H9 (cell line): Measurements from ENCODE around the gene RHNO1. TPM values are rescaled to one million over a fixed set of nuclear protein-coding genes. Genes with fewer than 3 reads are reported as not detected.

Source experiments
- DNase-seq: peaks from one replicate; pipeline ENCODE4 v3.0.0-alpha.2; 2017
- H2AFZ ChIP-seq: one replicate; pipeline ENCODE4 v1.6.1; 2013; ENCODE audit warnings: mild to moderate bottlenecking, low read length, control low read depth, moderate library complexity
- H2AK5ac ChIP-seq: 2 replicates; pipeline ENCODE4 v1.6.1; 2013; ENCODE audit warnings: low read length, control low read depth, mixed read lengths; ENCODE audit not compliant: insufficient read length
- H2BK120ac ChIP-seq: one replicate; pipeline ENCODE4 v1.6.1; 2013; ENCODE audit warnings: low read depth, mild to moderate bottlenecking, low read length, control low read depth, inconsistent platforms; ENCODE audit not compliant: poor library complexity, severe bottlenecking
- H2BK12ac ChIP-seq: 2 replicates; pipeline ENCODE4 v1.6.1; 2013; ENCODE audit warnings: low read length, control low read depth, mixed read lengths, low read depth; ENCODE audit not compliant: insufficient read length
- H2BK15ac ChIP-seq: 2 replicates; pipeline ENCODE4 v1.6.1; 2013; ENCODE audit warnings: low read depth, low read length, control low read depth
- H2BK20ac ChIP-seq: one replicate; pipeline ENCODE4 v1.6.1; 2013; ENCODE audit warnings: low read depth, mild to moderate bottlenecking, low read length, control low read depth, inconsistent platforms; ENCODE audit not compliant: poor library complexity, severe bottlenecking
- H2BK5ac ChIP-seq: 2 replicates; pipeline ENCODE4 v1.6.1; 2013; ENCODE audit warnings: low read length, control low read depth, mixed read lengths; ENCODE audit not compliant: insufficient read length
- H3K14ac ChIP-seq: 2 replicates; pipeline ENCODE4 v1.6.1; 2013; ENCODE audit warnings: low read length, control low read depth; ENCODE audit not compliant: insufficient read depth
- H3K18ac ChIP-seq: 2 replicates; pipeline ENCODE4 v1.6.1; 2013; ENCODE audit warnings: low read depth, mild to moderate bottlenecking, mixed read lengths, low read length, control low read depth; ENCODE audit not compliant: insufficient read length
- H3K23ac ChIP-seq: 2 replicates; pipeline ENCODE4 v1.6.1; 2013; ENCODE audit warnings: low read length, control low read depth, mixed read lengths, low read depth; ENCODE audit not compliant: insufficient read length
- H3K23me2 ChIP-seq: 2 replicates; pipeline ENCODE4 v1.6.1; 2013; ENCODE audit warnings: low read depth, mild to moderate bottlenecking, mixed read lengths, low read length, control low read depth; ENCODE audit not compliant: insufficient read length, poor library complexity, severe bottlenecking
- H3K27ac ChIP-seq: 2 replicates; pipeline ENCODE4 v1.5.1; 2013; ENCODE audit warnings: low read length, control low read depth, mixed read lengths, low read depth; ENCODE audit not compliant: insufficient read length
- H3K27me3 ChIP-seq: 2 replicates; pipeline ENCODE4 v1.6.1; 2013; ENCODE audit warnings: low read length, control low read depth, inconsistent platforms; ENCODE audit not compliant: insufficient read depth
- H3K4ac ChIP-seq: 2 replicates; pipeline ENCODE4 v1.6.1; 2013; ENCODE audit warnings: low read depth, mild to moderate bottlenecking, control low read depth, inconsistent platforms, low read length, moderate library complexity
- H3K4me1 ChIP-seq: 2 replicates; pipeline ENCODE4 v1.6.1; 2013; ENCODE audit warnings: low read length, control low read depth, inconsistent platforms; ENCODE audit not compliant: insufficient read depth
- H3K4me2 ChIP-seq: 2 replicates; pipeline ENCODE4 v1.6.1; 2013; ENCODE audit warnings: low read length, control low read depth, mixed read lengths; ENCODE audit not compliant: insufficient read length, insufficient read depth
- H3K56ac ChIP-seq: 2 replicates; pipeline ENCODE4 v1.6.1; 2013; ENCODE audit warnings: low read depth, mild to moderate bottlenecking, mixed read lengths, low read length, control low read depth; ENCODE audit not compliant: insufficient read length
- H3K79me1 ChIP-seq: 2 replicates; pipeline ENCODE4 v1.6.1; 2013; ENCODE audit warnings: low read depth, mild to moderate bottlenecking, moderate library complexity, low read length, control low read depth, inconsistent platforms; ENCODE audit not compliant: insufficient read depth, poor library complexity, severe bottlenecking
- H3K79me2 ChIP-seq: 2 replicates; pipeline ENCODE4 v1.6.1; 2013; ENCODE audit warnings: low read length, control low read depth, inconsistent platforms; ENCODE audit not compliant: insufficient read depth
- H3K9ac ChIP-seq: 2 replicates; pipeline ENCODE4 v1.6.1; 2013; ENCODE audit warnings: low read length, control low read depth, mixed read lengths; ENCODE audit not compliant: insufficient read length; ENCODE audit errors: extremely low read depth
- H3K9me3 ChIP-seq: one replicate; pipeline ENCODE4 v1.6.1; 2013; ENCODE audit warnings: low read depth, low read length, inconsistent platforms; ENCODE audit not compliant: control insufficient read depth
- H3T11ph ChIP-seq: one replicate; pipeline ENCODE4 v1.6.1; 2013; ENCODE audit warnings: mild to moderate bottlenecking, low read length, control low read depth, inconsistent platforms
- H4K20me1 ChIP-seq: one replicate; pipeline ENCODE4 v1.6.1; 2013; ENCODE audit not compliant: control insufficient read depth, insufficient read length, insufficient read depth
- H4K5ac ChIP-seq: 2 replicates; pipeline ENCODE4 v1.6.1; 2013; ENCODE audit warnings: low read depth, mild to moderate bottlenecking, mixed read lengths, low read length, control low read depth; ENCODE audit not compliant: insufficient read length
- H4K8ac ChIP-seq: replicated peaks from 2 replicates; pipeline ENCODE4 v1.6.1; 2013; ENCODE audit warnings: low read length, control low read depth, mixed read lengths, low read depth; ENCODE audit not compliant: insufficient read length
- H4K91ac ChIP-seq: 2 replicates; pipeline ENCODE4 v1.6.1; 2013; ENCODE audit warnings: low read depth, mild to moderate bottlenecking, moderate library complexity, mixed read lengths, low read length, control low read depth; ENCODE audit not compliant: insufficient read length
- H3K27ac Mint-ChIP-seq, 3 experiments: 2 replicates in 2 of 3; 3 replicates in 1 of 3; pipeline ENCODE4 v1.8.0; 2020 to 2021; ENCODE audit warnings: mixed read lengths in 3 of 3, mild to moderate bottlenecking in 1 of 3, moderate library complexity in 1 of 3
- H3K27me3 Mint-ChIP-seq: 2 replicates; pipeline ENCODE4 v1.8.0; 2021; ENCODE audit warnings: low read depth, mild to moderate bottlenecking, moderate library complexity, mixed read lengths
- H3K36me3 Mint-ChIP-seq, 3 experiments: 2 replicates in 2 of 3; 3 replicates in 1 of 3; pipeline ENCODE4 v1.8.0; 2020 to 2021; ENCODE audit warnings: low read depth in 3 of 3, mixed read lengths in 3 of 3; ENCODE audit not compliant: insufficient read depth in 1 of 3
- H3K4me1 Mint-ChIP-seq, 2 experiments: 2 replicates each; pipeline ENCODE4 v1.8.0; 2020; ENCODE audit warnings: mixed read lengths in 2 of 2
- H3K4me3 Mint-ChIP-seq, 2 experiments: 2 replicates in 1 of 2; 3 replicates in 1 of 2; pipeline ENCODE4 v1.8.0; 2020 to 2021; ENCODE audit warnings: mild to moderate bottlenecking in 2 of 2, mixed read lengths in 2 of 2, moderate library complexity in 1 of 2
- H3K9me3 Mint-ChIP-seq, 2 experiments: 2 replicates in 1 of 2; 3 replicates in 1 of 2; pipeline ENCODE4 v1.8.0; 2020; ENCODE audit warnings: mild to moderate bottlenecking in 2 of 2, mixed read lengths in 2 of 2, moderate library complexity in 1 of 2
- CTCF ChIP-seq: fragments of 200-600 bp; sonication (generic); conservative IDR thresholded peaks from 3 replicates; pipeline ENCODE4 v1.8.0; 2021; ENCODE audit warnings: antibody characterized with exemption, mild to moderate bottlenecking
- total RNA-seq: library from RNA; stranded (reverse); gene quantifications from 2 replicates; pipeline ENCODE4 v1.2.1, GENCODE V29; 2021

Gene RHNO1
- total RNA-seq, 1 experiment from 2014 or later, result 36.7 TPM

- DNase-seq, result no peak
- no peak overlapping the region for H3K14ac ChIP-seq
- H3K36me3 Mint-ChIP-seq, result peaks cover 48 to 61% (median 61%) of the 10 kb centered on the region in 3 experiments
- no peak overlapping the region for H3K56ac ChIP-seq
- H2AK5ac ChIP-seq, result no peak overlapping the region
- no peak overlapping the region for H2BK20ac ChIP-seq
- H4K5ac ChIP-seq, result no peak overlapping the region
- no peak overlapping the region for H3K27ac Mint-ChIP-seq
- H3K27me3 Mint-ChIP-seq, result no peaks in the 10 kb centered on the region; the same call in none of the 2 replicates
- H3K9ac ChIP-seq, result no peak overlapping the region
- no peak overlapping the region for H3K27ac ChIP-seq
- H4K8ac ChIP-seq, result no peak overlapping the region
- H3K4me2 ChIP-seq, result no peak overlapping the region
- H3K4ac ChIP-seq, result no peak overlapping the region
- no peaks in the 10 kb centered on the region for H3K27me3 ChIP-seq
- no peak overlapping the region for H3T11ph ChIP-seq
- H2BK15ac ChIP-seq, result no peak overlapping the region
- H4K20me1 ChIP-seq, result no peaks in the 10 kb centered on the region
- TF ChIP-seq CTCF, result no peak
- no peak overlapping the region for H2BK12ac ChIP-seq
- no peaks in the 10 kb centered on the region for H3K9me3 ChIP-seq
- H3K23ac ChIP-seq, result no peak overlapping the region
- H2BK5ac ChIP-seq, result no peak overlapping the region
- H3K9me3 Mint-ChIP-seq, result no peaks in the 10 kb centered on the region
- H3K23me2 ChIP-seq, result no peaks in the 10 kb centered on the region
- H3K4me1 ChIP-seq, result no peaks in the 10 kb centered on the region
- no peak overlapping the region for H3K4me3 Mint-ChIP-seq
- no peak overlapping the region for H3K18ac ChIP-seq
- peaks cover 14 to 35% of the 10 kb centered on the region in 2 experiments for H3K4me1 Mint-ChIP-seq
- H4K91ac ChIP-seq, result no peak overlapping the region
- H3K79me1 ChIP-seq, result no peaks in the 10 kb centered on the region
- no peak overlapping the region for H2AFZ ChIP-seq
- H2BK120ac ChIP-seq, result no peak overlapping the region
- no peaks in the 10 kb centered on the region for H3K79me2 ChIP-seq
Measured at GRCh38 chr12:2860170-2860569, 16.9 kb upstream of the RHNO1 start.
